GM12878 (cell line): ENCODE results near the gene EPHB2. TPM values are rescaled to one million over a fixed set of nuclear protein-coding genes. Genes with fewer than 3 reads are reported as not detected.

ENCODE experiments used
- CEBPB ChIP-seq, 2 experiments: fragments of 150-350 bp in 1 of 2; IDR thresholded peaks; 2 replicates each; pipeline ENCODE4 v1.6.1; 2012 to 2014; ENCODE audit warnings: low read depth in 2 of 2, low read length in 2 of 2, borderline replicate concordance in 1 of 2, inconsistent platforms in 1 of 2
- CREM ChIP-seq: IDR thresholded peaks from 2 replicates; pipeline ENCODE4 v1.6.1; 2014; ENCODE audit warnings: antibody characterized with exemption, low read depth
- GABPA ChIP-seq: IDR thresholded peaks from 2 replicates; pipeline ENCODE4 v1.6.1; 2014; ENCODE audit warnings: antibody characterized with exemption, low read depth, mild to moderate bottlenecking, inconsistent platforms
- KDM1A ChIP-seq: fragments of 200-600 bp; sonication (generic); IDR thresholded peaks from 2 replicates; pipeline ENCODE4 v1.6.1; 2016; ENCODE audit warnings: borderline replicate concordance
- MXI1 ChIP-seq: fragments of 150-350 bp; IDR thresholded peaks from 2 replicates; pipeline ENCODE4 v1.6.1; 2011; ENCODE audit warnings: low read depth, mild to moderate bottlenecking, inconsistent platforms, low read length, improper control_type of control experiment
- SRF ChIP-seq, 2 experiments: IDR thresholded peaks; 2 replicates each; pipeline ENCODE4 v1.6.1; 2011; ENCODE audit warnings: low read depth in 2 of 2, low read length in 2 of 2, mild to moderate bottlenecking in 1 of 2, moderate library complexity in 1 of 2
- polyA plus RNA-seq, 11 experiments: library from polyadenylated mRNA; depleted of rRNA in 4 of 11; unstranded in 6 of 11; stranded (reverse) in 5 of 11; fragments of >200 nt; fragmentation: Nextera tagmentation in 4 of 11; fragmentation: Illumina TruSeq in 1 of 11; extraction: Ambion mirVana in 4 of 11; extraction: Trizol in 1 of 11; gene quantifications; 1 replicate in 1 of 11; 2 replicates in 10 of 11; pipeline versions ENCODE4 v1.2.1 to v1.2.3, GENCODE V29; 2011 to 2016; ENCODE audit warnings: inconsistent platforms in 2 of 11, missing spikeins in 2 of 11, low read depth in 1 of 11
- total RNA-seq, 4 experiments: library from RNA; depleted of rRNA in 3 of 4; stranded (reverse); fragments of >200 nt in 3 of 4; fragmentation: Illumina TruSeq in 1 of 4; extraction: Trizol in 1 of 4; gene quantifications; 2 replicates each; pipeline versions ENCODE4 v1.2.1 to v1.2.3, GENCODE V29; 2013 to 2021
- TF ChIP-seq, protein P1 (sequence below): fragments of 450-650 bp; IDR thresholded peaks from 2 replicates; pipeline ENCODE4 v1.6.1; 2016; ENCODE audit warnings: mild to moderate bottlenecking, moderate library complexity, borderline replicate concordance
- TF ChIP-seq, protein P2 (sequence below): fragments of 450-650 bp; IDR thresholded peaks from 2 replicates; pipeline ENCODE4 v1.6.1; 2017; ENCODE audit warnings: mild to moderate bottlenecking, moderate library complexity

Gene EPHB2
- total and polyA plus RNA-seq, 10 of the 15 experiments (the other 5 are each of a cell fraction or from before 2014, with no cell fraction given), result 0.13 to 3.3 (median 0.92) TPM

DNA sequence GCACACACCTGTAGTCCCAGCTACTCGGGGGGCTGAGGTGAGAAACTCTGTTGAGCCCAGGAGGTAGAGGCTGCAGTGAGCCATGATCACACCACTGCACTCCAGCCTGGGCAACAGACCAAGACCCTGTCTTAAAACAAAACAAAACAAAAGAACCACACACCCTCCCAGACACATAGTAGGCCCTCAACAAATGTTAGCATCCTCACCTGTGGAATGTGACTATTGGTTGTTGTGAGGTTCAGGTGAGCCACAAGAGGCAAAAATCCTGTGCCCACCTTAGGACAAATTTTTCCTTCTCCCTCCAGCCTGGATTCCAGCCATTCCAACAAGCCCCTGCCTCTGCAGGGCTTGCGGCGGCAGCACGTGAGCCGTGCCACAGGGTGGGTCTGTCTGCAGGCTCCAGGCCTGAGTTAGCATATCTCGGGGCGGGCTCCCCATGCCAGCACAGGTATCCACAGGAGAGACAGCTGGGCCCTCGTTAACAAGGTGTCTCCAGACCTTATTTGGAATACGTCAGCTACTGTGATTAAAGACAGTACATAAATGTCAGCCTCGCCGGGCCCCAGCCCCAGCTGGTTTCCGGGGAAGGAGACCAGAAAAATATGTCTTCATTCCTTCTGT lies 40.2 kb upstream of the EPHB2 start (continued):
- TF ChIP-seq, protein P1, sequence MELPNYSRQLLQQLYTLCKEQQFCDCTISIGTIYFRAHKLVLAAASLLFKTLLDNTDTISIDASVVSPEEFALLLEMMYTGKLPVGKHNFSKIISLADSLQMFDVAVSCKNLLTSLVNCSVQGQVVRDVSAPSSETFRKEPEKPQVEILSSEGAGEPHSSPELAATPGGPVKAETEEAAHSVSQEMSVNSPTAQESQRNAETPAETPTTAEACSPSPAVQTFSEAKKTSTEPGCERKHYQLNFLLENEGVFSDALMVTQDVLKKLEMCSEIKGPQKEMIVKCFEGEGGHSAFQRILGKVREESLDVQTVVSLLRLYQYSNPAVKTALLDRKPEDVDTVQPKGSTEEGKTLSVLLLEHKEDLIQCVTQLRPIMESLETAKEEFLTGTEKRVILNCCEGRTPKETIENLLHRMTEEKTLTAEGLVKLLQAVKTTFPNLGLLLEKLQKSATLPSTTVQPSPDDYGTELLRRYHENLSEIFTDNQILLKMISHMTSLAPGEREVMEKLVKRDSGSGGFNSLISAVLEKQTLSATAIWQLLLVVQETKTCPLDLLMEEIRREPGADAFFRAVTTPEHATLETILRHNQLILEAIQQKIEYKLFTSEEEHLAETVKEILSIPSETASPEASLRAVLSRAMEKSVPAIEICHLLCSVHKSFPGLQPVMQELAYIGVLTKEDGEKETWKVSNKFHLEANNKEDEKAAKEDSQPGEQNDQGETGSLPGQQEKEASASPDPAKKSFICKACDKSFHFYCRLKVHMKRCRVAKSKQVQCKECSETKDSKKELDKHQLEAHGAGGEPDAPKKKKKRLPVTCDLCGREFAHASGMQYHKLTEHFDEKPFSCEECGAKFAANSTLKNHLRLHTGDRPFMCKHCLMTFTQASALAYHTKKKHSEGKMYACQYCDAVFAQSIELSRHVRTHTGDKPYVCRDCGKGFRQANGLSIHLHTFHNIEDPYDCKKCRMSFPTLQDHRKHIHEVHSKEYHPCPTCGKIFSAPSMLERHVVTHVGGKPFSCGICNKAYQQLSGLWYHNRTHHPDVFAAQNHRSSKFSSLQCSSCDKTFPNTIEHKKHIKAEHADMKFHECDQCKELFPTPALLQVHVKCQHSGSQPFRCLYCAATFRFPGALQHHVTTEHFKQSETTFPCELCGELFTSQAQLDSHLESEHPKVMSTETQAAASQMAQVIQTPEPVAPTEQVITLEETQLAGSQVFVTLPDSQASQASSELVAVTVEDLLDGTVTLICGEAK, result no peak
- TF ChIP-seq, protein P2, sequence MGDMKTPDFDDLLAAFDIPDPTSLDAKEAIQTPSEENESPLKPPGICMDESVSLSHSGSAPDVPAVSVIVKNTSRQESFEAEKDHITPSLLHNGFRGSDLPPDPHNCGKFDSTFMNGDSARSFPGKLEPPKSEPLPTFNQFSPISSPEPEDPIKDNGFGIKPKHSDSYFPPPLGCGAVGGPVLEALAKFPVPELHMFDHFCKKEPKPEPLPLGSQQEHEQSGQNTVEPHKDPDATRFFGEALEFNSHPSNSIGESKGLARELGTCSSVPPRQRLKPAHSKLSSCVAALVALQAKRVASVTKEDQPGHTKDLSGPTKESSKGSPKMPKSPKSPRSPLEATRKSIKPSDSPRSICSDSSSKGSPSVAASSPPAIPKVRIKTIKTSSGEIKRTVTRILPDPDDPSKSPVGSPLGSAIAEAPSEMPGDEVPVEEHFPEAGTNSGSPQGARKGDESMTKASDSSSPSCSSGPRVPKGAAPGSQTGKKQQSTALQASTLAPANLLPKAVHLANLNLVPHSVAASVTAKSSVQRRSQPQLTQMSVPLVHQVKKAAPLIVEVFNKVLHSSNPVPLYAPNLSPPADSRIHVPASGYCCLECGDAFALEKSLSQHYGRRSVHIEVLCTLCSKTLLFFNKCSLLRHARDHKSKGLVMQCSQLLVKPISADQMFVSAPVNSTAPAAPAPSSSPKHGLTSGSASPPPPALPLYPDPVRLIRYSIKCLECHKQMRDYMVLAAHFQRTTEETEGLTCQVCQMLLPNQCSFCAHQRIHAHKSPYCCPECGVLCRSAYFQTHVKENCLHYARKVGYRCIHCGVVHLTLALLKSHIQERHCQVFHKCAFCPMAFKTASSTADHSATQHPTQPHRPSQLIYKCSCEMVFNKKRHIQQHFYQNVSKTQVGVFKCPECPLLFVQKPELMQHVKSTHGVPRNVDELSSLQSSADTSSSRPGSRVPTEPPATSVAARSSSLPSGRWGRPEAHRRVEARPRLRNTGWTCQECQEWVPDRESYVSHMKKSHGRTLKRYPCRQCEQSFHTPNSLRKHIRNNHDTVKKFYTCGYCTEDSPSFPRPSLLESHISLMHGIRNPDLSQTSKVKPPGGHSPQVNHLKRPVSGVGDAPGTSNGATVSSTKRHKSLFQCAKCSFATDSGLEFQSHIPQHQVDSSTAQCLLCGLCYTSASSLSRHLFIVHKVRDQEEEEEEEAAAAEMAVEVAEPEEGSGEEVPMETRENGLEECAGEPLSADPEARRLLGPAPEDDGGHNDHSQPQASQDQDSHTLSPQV, result no peak
- TF ChIP-seq CREM (no peak), CEBPB (IDR thresholded peaks at IDR 0.05; ENCODE audit: borderline replicate concordance in 1 of 2, low read depth in 2 of 2, low read length in 2 of 2) (no peak), SRF (IDR thresholded peaks at IDR 0.05; ENCODE audit: low read depth in 2 of 2, low read length in 2 of 2) (no peak), KDM1A (no peak), GABPA (no peak), MXI1 (no peak)
